ENCODE data around the gene COL18A1. TPM values are rescaled to one million over a fixed set of nuclear protein-coding genes. Genes with fewer than 3 reads are reported as not detected.

The COL18A1 gene
- total and polyA plus RNA-seq, 4 donors, result 62.5 to 309 (median 95.0) TPM

- DNase-seq (ENCODE audit: low read depth in 4 of 6, low spot score in 6 of 6), result no peak
- peaks cover 14% of the 10 kb centered on the region for H3K4me1 ChIP-seq (ENCODE audit: control insufficient read depth, insufficient read depth, low read length)
- no peaks in the 10 kb centered on the region for H3K27me3 ChIP-seq (ENCODE audit: control insufficient read depth, insufficient read depth, low read length)
- WGBS (ENCODE audit: insufficient coverage), result 84% methylated on average over 19 of the region's 20 CpGs
- no peak overlapping the region for H3K4me3 ChIP-seq (ENCODE audit: low read depth, low read length)
- H3K27ac ChIP-seq (ENCODE audit: low read depth, low read length), result no peak overlapping the region
- H3K36me3 ChIP-seq (ENCODE audit: control insufficient read depth, insufficient read depth, low read length), result no peaks in the 10 kb centered on the region
- no peaks in the 10 kb centered on the region for H3K9me3 ChIP-seq (ENCODE audit: control insufficient read depth, insufficient read depth, low read length)
These were observed 43.4 kb downstream of the COL18A1 start for GRCh38 chr21:45448283-45448809.

- Histone ChIP-seq H3K36me3 (ENCODE audit: control insufficient read depth, insufficient read depth, low read length) (no peaks in the 10 kb centered on the region), H3K4me3 (ENCODE audit: low read depth, low read length) (no peak overlapping the region), H3K9me3 (ENCODE audit: control insufficient read depth, insufficient read depth, low read length) (no peaks in the 10 kb centered on the region), H3K4me1 (ENCODE audit: control insufficient read depth, insufficient read depth, low read length) (peaks cover 21% of the 10 kb centered on the region), H3K27me3 (ENCODE audit: control insufficient read depth, insufficient read depth, low read length) (no peaks in the 10 kb centered on the region), H3K27ac (ENCODE audit: low read depth, low read length) (no peak overlapping the region)
- 61% methylated on average over 23 of the region's 28 CpGs for WGBS (ENCODE audit: insufficient coverage)
- DNase-seq (ENCODE audit: low read depth in 4 of 6, low spot score in 6 of 6), result no peak
These were observed 44.1 kb downstream of the COL18A1 start for GRCh38 chr21:45448810-45449657.

- H3K27me3 ChIP-seq (ENCODE audit: control insufficient read depth, insufficient read depth, low read length), result no peaks in the 10 kb centered on the region
- H3K36me3 ChIP-seq (ENCODE audit: control insufficient read depth, insufficient read depth, low read length), result no peaks in the 10 kb centered on the region
- peaks cover 29% of the 10 kb centered on the region for H3K4me1 ChIP-seq (ENCODE audit: control insufficient read depth, insufficient read depth, low read length)
- WGBS (ENCODE audit: insufficient coverage), result 90% methylated on average over 18 of the region's 22 CpGs
- no peak for DNase-seq (ENCODE audit: low read depth in 4 of 6, low spot score in 6 of 6)
- no peak overlapping the region for H3K27ac ChIP-seq (ENCODE audit: low read depth, low read length)
- no peak overlapping the region for H3K4me3 ChIP-seq (ENCODE audit: low read depth, low read length)
- H3K9me3 ChIP-seq (ENCODE audit: control insufficient read depth, insufficient read depth, low read length), result no peaks in the 10 kb centered on the region
These were observed 44.9 kb downstream of the COL18A1 start for GRCh38 chr21:45449658-45450422.

GRCh38 chr21:45450423-45451090 is 45.6 kb downstream of the COL18A1 start:
- Histone ChIP-seq H3K36me3 (ENCODE audit: control insufficient read depth, insufficient read depth, low read length) (no peaks in the 10 kb centered on the region), H3K27me3 (ENCODE audit: control insufficient read depth, insufficient read depth, low read length) (no peaks in the 10 kb centered on the region), H3K27ac (ENCODE audit: low read depth, low read length) (no peak overlapping the region), H3K4me3 (ENCODE audit: low read depth, low read length) (no peak overlapping the region), H3K4me1 (ENCODE audit: control insufficient read depth, insufficient read depth, low read length) (peaks cover 36% of the 10 kb centered on the region), H3K9me3 (ENCODE audit: control insufficient read depth, insufficient read depth, low read length) (no peaks in the 10 kb centered on the region)
- WGBS (ENCODE audit: insufficient coverage), result 89% methylated on average over 18 of the region's 24 CpGs
- DNase-seq (ENCODE audit: low read depth in 4 of 6, low spot score in 6 of 6), result no peak

- Histone ChIP-seq H3K36me3 (ENCODE audit: control insufficient read depth, insufficient read depth, low read length) (peaks cover 4% of the 10 kb centered on the region), H3K9me3 (ENCODE audit: control insufficient read depth, insufficient read depth, low read length) (no peaks in the 10 kb centered on the region), H3K27me3 (ENCODE audit: control insufficient read depth, insufficient read depth, low read length) (no peaks in the 10 kb centered on the region), H3K4me3 (ENCODE audit: low read depth, low read length) (no peak overlapping the region), H3K4me1 (ENCODE audit: control insufficient read depth, insufficient read depth, low read length) (peaks cover 42% of the 10 kb centered on the region), H3K27ac (ENCODE audit: low read depth, low read length) (no peak overlapping the region)
- DNase-seq (ENCODE audit: low read depth in 4 of 6, low spot score in 6 of 6), result no peak
- WGBS (ENCODE audit: insufficient coverage), result 79% methylated on average over 20 of the region's 20 CpGs
These were observed 46.3 kb downstream of the COL18A1 start for GRCh38 chr21:45451091-45451740.

- no peaks in the 10 kb centered on the region for H3K27me3 ChIP-seq (ENCODE audit: control insufficient read depth, insufficient read depth, low read length)
- no peak overlapping the region for H3K4me3 ChIP-seq (ENCODE audit: low read depth, low read length)
- 94% methylated on average over 12 of the region's 12 CpGs for WGBS (ENCODE audit: insufficient coverage)
- DNase-seq (ENCODE audit: low read depth in 4 of 6, low spot score in 6 of 6), result no peak
- H3K4me1 ChIP-seq (ENCODE audit: control insufficient read depth, insufficient read depth, low read length), result peaks cover 43% of the 10 kb centered on the region
- no peaks in the 10 kb centered on the region for H3K9me3 ChIP-seq (ENCODE audit: control insufficient read depth, insufficient read depth, low read length)
- H3K27ac ChIP-seq (ENCODE audit: low read depth, low read length), result no peak overlapping the region
- H3K36me3 ChIP-seq (ENCODE audit: control insufficient read depth, insufficient read depth, low read length), result peaks cover 10% of the 10 kb centered on the region
These were observed 46.8 kb downstream of the COL18A1 start for GRCh38 chr21:45451771-45452182.

GRCh38 chr21:45452696-45453307 is 47.8 kb downstream of the COL18A1 start:
- WGBS (ENCODE audit: insufficient coverage), result 99% methylated on average over 7 of the region's 7 CpGs
- H3K36me3 ChIP-seq (ENCODE audit: control insufficient read depth, insufficient read depth, low read length), result peaks cover 17% of the 10 kb centered on the region
- no peaks in the 10 kb centered on the region for H3K9me3 ChIP-seq (ENCODE audit: control insufficient read depth, insufficient read depth, low read length)
- H3K27me3 ChIP-seq (ENCODE audit: control insufficient read depth, insufficient read depth, low read length), result no peaks in the 10 kb centered on the region
- H3K27ac ChIP-seq (ENCODE audit: low read depth, low read length), result no peak overlapping the region
- no peak overlapping the region for H3K4me3 ChIP-seq (ENCODE audit: low read depth, low read length)
- DNase-seq (ENCODE audit: low read depth in 4 of 6, low spot score in 6 of 6), result no peak
- H3K4me1 ChIP-seq (ENCODE audit: control insufficient read depth, insufficient read depth, low read length), result peaks cover 50% of the 10 kb centered on the region

- H3K27me3 ChIP-seq (ENCODE audit: control insufficient read depth, insufficient read depth, low read length), result no peaks in the 10 kb centered on the region
- no peak overlapping the region for H3K27ac ChIP-seq (ENCODE audit: low read depth, low read length)
- H3K4me1 ChIP-seq (ENCODE audit: control insufficient read depth, insufficient read depth, low read length), result peaks cover 57% of the 10 kb centered on the region
- no peak overlapping the region for H3K4me3 ChIP-seq (ENCODE audit: low read depth, low read length)
- DNase-seq (ENCODE audit: low read depth in 4 of 6, low spot score in 6 of 6), result no peak
- peaks cover 17% of the 10 kb centered on the region for H3K36me3 ChIP-seq (ENCODE audit: control insufficient read depth, insufficient read depth, low read length)
- WGBS (ENCODE audit: insufficient coverage), result 91% methylated on average over 13 of the region's 13 CpGs
- no peaks in the 10 kb centered on the region for H3K9me3 ChIP-seq (ENCODE audit: control insufficient read depth, insufficient read depth, low read length)
These were observed 48.5 kb downstream of the COL18A1 start for GRCh38 chr21:45453308-45453950.

Measured in spinal cord (tissue), 10 donors.